ENCODE data around the gene THRA.
A peak's percentile ranks its signal among the peaks of the same experiment; 100 is the strongest.
"Not testable (repeated sequence)": the region's sequence is repeated elsewhere in the genome, so short reads cannot be mapped to it uniquely, and the experiment has no call there.

The THRA gene

DNA sequence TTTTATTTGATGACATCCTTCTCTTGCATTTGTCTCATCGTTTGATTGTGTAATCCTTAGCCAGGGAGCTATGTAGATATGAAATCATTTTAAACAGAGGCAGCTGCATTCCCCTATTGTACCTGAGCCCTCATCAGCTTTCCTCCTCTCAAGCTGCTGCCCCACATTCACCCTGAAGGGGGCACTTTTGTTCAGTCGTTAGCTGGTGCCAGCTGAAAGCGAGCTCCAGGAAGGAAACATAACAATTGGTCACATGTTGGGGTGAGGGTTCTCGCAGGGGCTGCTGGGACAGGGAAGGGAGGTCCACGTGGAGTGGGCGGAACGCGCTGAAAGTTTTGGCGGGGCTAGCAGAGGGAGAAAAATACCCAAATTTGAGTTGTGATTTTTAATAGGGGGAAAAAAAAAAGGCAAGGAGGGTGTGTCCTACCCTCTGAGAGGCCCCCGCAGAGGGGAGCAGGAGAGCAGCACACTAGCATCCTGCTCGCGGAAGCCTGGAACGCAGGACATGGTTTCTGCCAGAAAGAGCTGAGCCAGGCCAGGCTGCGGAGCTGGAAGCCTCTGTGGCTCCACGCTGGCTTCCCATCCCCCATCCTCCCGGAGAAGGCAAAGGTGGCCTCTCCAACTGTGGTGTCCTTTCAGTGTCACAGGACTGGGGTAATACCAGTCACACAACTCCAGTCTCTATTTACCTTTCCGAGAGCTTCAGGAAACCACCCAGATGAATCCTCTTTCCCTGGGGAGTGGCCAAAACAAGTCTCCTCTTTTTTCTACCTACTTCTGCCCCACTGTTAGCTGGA is 50.5 kb downstream of the THRA start:
- DNase-seq (ENCODE audit: low spot score), result peak; percentile 92

DNA sequence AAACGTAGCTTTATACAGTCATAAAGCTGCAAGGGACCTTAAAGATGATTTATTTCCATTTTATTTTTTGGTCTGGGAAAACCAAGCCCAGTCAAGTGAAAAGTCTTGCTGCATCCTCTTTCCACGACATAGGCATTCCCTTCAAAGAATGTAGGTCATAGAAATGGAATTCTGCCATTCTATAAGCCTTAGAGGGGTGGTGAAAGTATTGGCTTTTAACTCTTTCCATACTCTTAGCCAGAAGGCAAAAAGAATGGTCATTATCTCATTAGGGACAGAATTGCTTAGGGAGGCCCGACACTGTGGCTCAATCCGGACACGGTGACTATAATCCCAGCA is 51.1 kb downstream of the THRA start:
- no peak for DNase-seq (ENCODE audit: low spot score)

DNA sequence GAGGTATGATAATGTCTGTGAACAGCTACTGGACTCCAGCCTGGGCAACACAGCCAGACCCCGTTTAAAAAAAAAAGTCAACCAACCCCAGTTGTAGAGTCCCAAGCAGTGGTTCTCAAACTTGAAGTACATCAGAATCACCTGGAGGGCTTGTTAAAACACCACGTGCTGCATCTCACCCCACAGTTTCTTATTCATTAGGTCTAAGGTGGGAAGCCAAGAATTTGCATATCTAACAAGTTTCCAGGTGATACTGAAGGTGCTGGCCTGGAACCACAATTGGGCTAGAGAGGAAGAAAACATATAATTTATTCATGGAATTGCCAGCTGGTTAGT is 52.3 kb downstream of the THRA start:
- no peak for DNase-seq (ENCODE audit: low spot score)

GRCh38 chr17:40121181-40122135 is 58.7 kb downstream of the THRA start, which contains the start of gene MSL1:
TSS of gene MSL1 (plus strand) at chr17:40121971. CDS start at chr17:40122613, 642 bp downstream.
- peak; percentile 79 for DNase-seq (ENCODE audit: low spot score)

DNA sequence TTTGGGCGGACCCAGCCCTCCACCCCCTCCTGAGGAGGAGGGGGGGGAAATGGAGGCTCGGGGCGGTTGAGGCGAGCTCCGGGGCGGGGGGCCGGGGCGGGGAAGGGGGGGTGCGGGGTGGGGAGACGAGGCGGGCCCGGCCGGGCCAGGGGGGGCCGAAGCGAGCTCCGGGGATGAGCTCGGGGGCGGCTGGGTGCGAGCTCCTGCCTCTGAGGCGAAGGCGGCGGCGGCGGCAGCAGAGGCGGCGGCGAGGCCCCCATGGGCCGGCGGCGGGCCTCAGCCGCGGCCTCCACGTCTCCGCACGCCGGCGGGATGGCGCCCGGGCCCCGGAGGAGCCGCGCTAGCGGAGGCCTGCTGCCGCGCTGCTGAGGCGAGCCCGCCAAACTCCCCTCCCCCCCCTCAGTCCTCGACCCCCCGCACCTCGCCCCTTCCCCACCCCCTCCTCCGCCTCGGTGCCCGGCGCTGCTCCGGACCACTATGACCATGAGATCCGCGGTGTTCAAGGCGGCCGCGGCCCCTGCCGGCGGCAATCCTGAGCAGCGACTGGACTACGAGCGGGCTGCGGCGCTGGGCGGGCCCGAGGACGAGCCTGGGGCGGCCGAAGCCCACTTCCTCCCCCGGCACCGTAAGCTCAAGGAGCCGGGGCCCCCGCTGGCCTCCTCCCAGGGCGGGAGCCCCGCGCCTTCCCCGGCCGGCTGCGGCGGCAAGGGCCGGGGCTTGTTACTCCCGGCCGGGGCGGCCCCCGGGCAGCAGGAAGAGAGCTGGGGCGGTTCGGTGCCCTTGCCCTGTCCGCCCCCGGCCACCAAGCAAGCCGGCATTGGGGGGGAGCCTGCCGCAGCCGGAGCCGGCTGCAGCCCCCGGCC is 59.6 kb downstream of the THRA start:
- peak; percentile 37 for DNase-seq (ENCODE audit: low spot score)

- DNase-seq (ENCODE audit: low spot score), result peak; percentile 37
These were observed 60.4 kb downstream of the THRA start for GRCh38 chr17:40122999-40123810.

DNA sequence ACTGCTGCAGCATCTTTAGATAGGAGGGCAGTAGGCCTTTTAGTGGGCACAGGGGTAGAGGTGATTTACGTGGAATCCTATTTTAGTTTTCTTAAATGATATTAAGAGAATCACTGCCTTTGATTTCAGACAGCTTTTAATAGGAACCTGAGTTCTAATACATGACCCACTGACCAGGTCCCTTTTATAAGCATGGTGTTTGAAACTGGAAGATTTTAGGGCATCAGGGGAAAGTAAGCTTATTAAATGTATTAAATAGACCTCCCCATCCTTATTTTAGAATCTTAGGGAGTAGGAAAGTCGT is 61.0 kb downstream of the THRA start:
- DNase-seq (ENCODE audit: low spot score), result no peak

- no peak for DNase-seq (ENCODE audit: low spot score)
These were observed 61.7 kb downstream of the THRA start for GRCh38 chr17:40124279-40125141.

GRCh38 chr17:40129498-40129897 is 66.7 kb downstream of the THRA start:
- DNase-seq (ENCODE audit: low spot score), result no peak

DNA sequence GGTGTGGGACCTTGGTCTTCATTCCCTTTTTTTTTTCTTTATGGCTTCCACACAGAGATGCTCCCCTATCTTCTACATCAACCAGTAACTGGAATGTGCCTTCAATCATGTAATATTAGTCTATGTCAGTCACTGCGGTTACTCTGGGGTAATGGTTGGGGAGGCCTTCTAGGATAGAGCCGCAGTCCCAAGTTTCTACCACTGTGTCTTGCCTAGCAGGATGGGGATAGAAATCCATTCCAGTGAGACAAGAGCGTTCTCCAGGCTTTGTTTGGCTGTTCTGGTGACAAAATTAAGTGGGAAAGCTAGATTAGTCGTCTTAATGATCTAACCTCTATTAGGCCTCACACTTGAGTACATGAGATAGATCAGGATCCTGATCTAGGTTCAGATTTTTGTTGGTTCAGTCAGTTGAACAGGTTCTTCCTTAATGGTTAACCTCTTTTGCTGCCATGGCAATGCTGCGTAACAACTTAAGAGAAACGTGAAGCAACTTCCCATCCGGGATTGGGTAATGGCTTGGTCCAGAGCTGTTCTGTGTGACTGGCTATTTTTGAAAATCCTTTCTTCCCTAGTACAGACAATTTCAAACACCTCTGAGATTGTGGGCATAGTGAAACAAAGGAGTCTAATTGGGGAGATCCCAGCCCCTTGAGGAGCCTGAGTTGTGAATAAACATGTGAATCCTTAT is 67.7 kb downstream of the THRA start:
- DNase-seq (ENCODE audit: low spot score), result no peak

DNA sequence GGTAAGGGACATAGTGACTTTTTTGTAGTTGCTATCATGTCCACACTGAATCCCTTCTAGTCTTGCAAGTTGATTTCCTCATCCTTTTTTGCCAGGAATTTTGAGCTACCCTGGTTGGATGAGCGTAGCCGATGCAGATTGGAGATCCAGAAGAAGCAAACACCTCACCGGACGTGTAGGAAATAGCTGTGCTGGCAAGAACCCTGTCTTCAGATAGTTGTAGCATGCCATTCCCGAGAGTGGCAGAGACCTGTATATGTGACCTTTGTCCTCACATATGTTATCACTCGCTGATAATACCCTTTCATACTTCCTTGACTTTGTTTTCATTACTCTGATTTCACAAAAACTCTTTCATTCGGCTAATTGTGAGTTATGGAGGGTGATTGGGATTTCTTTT is 71.4 kb downstream of the THRA start:
- no peak for DNase-seq (ENCODE audit: low spot score)

DNA sequence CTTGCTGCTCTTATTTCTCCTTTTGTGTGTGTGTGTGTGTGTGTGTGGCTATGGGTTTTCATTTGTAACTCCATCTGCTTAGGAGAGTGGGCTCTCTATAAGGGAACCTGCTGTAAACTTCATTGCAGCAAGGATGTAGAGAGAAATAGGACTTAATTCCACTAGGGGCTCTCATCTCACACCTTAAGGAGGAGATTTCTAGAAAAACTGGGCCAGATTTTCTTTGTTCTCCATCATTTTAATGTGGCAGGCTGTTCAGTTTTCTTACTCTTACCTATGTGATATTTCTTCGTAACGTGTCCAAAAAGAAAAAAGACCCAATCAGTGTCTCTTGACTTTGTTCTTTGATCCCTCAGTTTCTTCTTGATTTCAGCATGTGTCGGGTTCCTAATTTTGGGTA is 73.1 kb downstream of the THRA start:
- no peak for DNase-seq (ENCODE audit: low spot score)

DNA sequence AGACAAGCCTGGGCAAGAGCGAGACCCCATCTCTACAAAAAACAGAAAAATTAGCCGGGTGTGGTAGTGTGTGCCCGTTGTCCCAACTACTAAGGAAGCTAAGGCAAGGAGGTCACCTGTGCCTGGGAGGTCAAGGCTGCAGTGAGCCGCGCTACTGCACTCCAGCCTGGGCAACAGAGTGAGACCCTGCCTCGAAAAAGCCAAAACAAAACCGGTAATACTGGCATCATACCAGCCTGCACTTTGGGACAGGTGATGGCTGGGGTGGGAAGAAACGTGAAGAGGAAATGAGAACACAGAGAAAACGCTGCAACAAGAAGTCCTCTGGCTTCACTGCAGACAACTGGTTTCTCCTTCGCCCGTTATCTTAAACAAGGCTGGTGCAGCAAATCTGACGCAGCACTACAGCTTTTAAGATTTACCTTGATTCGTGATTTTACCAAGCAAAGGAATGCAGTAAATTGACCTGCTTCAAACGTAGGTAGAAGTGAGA is 76.8 kb downstream of the THRA start:
- DNase-seq (ENCODE audit: low spot score), result no peak

- DNase-seq (ENCODE audit: low spot score), result not testable (repeated sequence)
These were observed 80.4 kb downstream of the THRA start for GRCh38 chr17:40143166-40143565.
